HG03095 (cell line): Measurements from ENCODE around the gene SYNE1.
A peak's percentile ranks its signal among the peaks of the same experiment; 100 is the strongest.

ENCODE experiments used
- ATAC-seq: cut with Tn5 transposase; IDR thresholded peaks from one replicate; pipeline ENCODE4 v1.9.1; 2021; ENCODE audit warnings: moderate library complexity; ENCODE audit not compliant: unreplicated experiment

The SYNE1 gene

GRCh38 chr6:152118224-152118623 lies 518.9 kb downstream of the SYNE1 start:
- no peak for ATAC-seq

- peak; percentile 63 for ATAC-seq
Observed at GRCh38 chr6:152117156-152118133, 519.7 kb downstream of the SYNE1 start.

GRCh38 chr6:152112491-152113261 lies 524.5 kb downstream of the SYNE1 start:
- no peak for ATAC-seq

- ATAC-seq, result no peak
Observed at GRCh38 chr6:152110886-152111820, 526.0 kb downstream of the SYNE1 start.

- ATAC-seq, result no peak
Observed at GRCh38 chr6:152107973-152108372, 529.2 kb downstream of the SYNE1 start.

- ATAC-seq, result no peak
Observed at GRCh38 chr6:152100183-152100618, 537.0 kb downstream of the SYNE1 start.

GRCh38 chr6:152099446-152100182 lies 537.5 kb downstream of the SYNE1 start:
- ATAC-seq, result no peak

GRCh38 chr6:152098683-152099082 lies 538.5 kb downstream of the SYNE1 start:
- no peak for ATAC-seq

- ATAC-seq, result no peak
Observed at GRCh38 chr6:152096863-152097496, 540.2 kb downstream of the SYNE1 start.

GRCh38 chr6:152094992-152095592 lies 542.1 kb downstream of the SYNE1 start:
- no peak for ATAC-seq

- no peak for ATAC-seq
Observed at GRCh38 chr6:152094276-152094675, 542.9 kb downstream of the SYNE1 start.

- no peak for ATAC-seq
Observed at GRCh38 chr6:152093711-152094110, 543.5 kb downstream of the SYNE1 start.

- no peak for ATAC-seq
Observed at GRCh38 chr6:152091851-152092341, 545.3 kb downstream of the SYNE1 start.

GRCh38 chr6:152091201-152091600 lies 546.0 kb downstream of the SYNE1 start:
- ATAC-seq, result no peak

GRCh38 chr6:152089992-152090391 lies 547.2 kb downstream of the SYNE1 start:
- no peak for ATAC-seq

GRCh38 chr6:152087701-152088100 lies 549.5 kb downstream of the SYNE1 start:
- ATAC-seq, result no peak

GRCh38 chr6:152087096-152087495 lies 550.1 kb downstream of the SYNE1 start:
- ATAC-seq, result no peak

GRCh38 chr6:152086223-152086873 lies 550.8 kb downstream of the SYNE1 start:
- no peak for ATAC-seq
